Fibroblast of lung (primary cell): Measurements from ENCODE around the gene FAF2. TPM values are rescaled to one million over a fixed set of nuclear protein-coding genes. Genes with fewer than 3 reads are reported as not detected.

Experiments used
- DNase-seq, 2 donors: peaks; one replicate each; pipeline versions ENCODE4 v3.0.0 to v3.0.0-alpha.2; 2010; ENCODE audit warnings: low read depth in 2 of 2
- H2AFZ ChIP-seq: 2 replicates; pipeline ENCODE4 v1.5.1; 2012; ENCODE audit warnings: low read length, control low read depth, inconsistent platforms
- H3K27ac ChIP-seq: 2 replicates; pipeline ENCODE4 v1.5.1; 2011; ENCODE audit warnings: low read length, control low read depth; ENCODE audit not compliant: insufficient read depth
- H3K27me3 ChIP-seq: 2 replicates; pipeline ENCODE4 v1.5.1; 2011; ENCODE audit warnings: mild to moderate bottlenecking, low read length; ENCODE audit not compliant: control insufficient read depth, insufficient read depth
- H3K36me3 ChIP-seq: 2 replicates; pipeline ENCODE4 v1.5.1; 2011; ENCODE audit warnings: low read length; ENCODE audit not compliant: control insufficient read depth, insufficient read depth
- H3K4me1 ChIP-seq: 2 replicates; pipeline ENCODE4 v1.5.1; 2011; ENCODE audit warnings: low read length; ENCODE audit not compliant: control insufficient read depth, insufficient read depth; ENCODE audit errors: extremely low read depth
- H3K4me2 ChIP-seq: 2 replicates; pipeline ENCODE4 v1.5.1; 2011; ENCODE audit warnings: low read length, control low read depth; ENCODE audit not compliant: insufficient read depth; ENCODE audit errors: extremely low read depth
- H3K4me3 ChIP-seq, 4 experiments: fragments of 200-600 bp in 1 of 4; sonication (generic) in 1 of 4; replicated peaks in 1 of 4; 2 replicates each; pipeline ENCODE4 v1.5.1; 2011 to 2016; ENCODE audit warnings: low read length in 4 of 4, low read depth in 3 of 4, mild to moderate bottlenecking in 3 of 4, control low read depth in 2 of 4, inconsistent platforms in 1 of 4, mixed read lengths in 1 of 4; ENCODE audit not compliant: insufficient read depth in 1 of 4; ENCODE audit errors: control extremely low read depth in 1 of 4
- H3K79me2 ChIP-seq: 2 replicates; pipeline ENCODE4 v1.5.1; 2012; ENCODE audit warnings: mild to moderate bottlenecking, low read length, inconsistent platforms; ENCODE audit not compliant: control insufficient read depth, insufficient read depth
- H3K9ac ChIP-seq: 2 replicates; pipeline ENCODE4 v1.5.1; 2011; ENCODE audit warnings: mild to moderate bottlenecking, low read length, control low read depth; ENCODE audit not compliant: insufficient read depth
- H3K9me3 ChIP-seq: 2 replicates; pipeline ENCODE4 v1.5.1; 2012; ENCODE audit warnings: low read depth, low read length; ENCODE audit not compliant: control insufficient read depth, insufficient read depth
- H4K20me1 ChIP-seq: 2 replicates; pipeline ENCODE4 v1.5.1; 2011; ENCODE audit warnings: low read length; ENCODE audit not compliant: control insufficient read depth, insufficient read depth; ENCODE audit errors: extremely low read depth
- CTCF ChIP-seq, 2 donors: IDR thresholded peaks in 1 of 2; conservative IDR thresholded peaks in 1 of 2; 1 replicate in 1 of 2; 2 replicates in 1 of 2; pipeline ENCODE4 v1.5.1; 2011 to 2012; ENCODE audit warnings: low read length in 2 of 2, control low read depth in 1 of 2, inconsistent platforms in 1 of 2, low read depth in 1 of 2, mild to moderate bottlenecking in 1 of 2
- EZH2 ChIP-seq: IDR thresholded peaks from 2 replicates; pipeline ENCODE4 v1.5.1; 2012; ENCODE audit warnings: low read length, control low read depth, mild to moderate bottlenecking; ENCODE audit errors: missing control alignments
- polyA plus RNA-seq, 2 donors: library from polyadenylated mRNA; depleted of rRNA in 1 of 2; stranded (reverse) in 1 of 2; unstranded in 1 of 2; fragments of >200 nt; gene quantifications; 2 replicates each; pipeline ENCODE4 v1.2.1, GENCODE V29; 2011 to 2012; ENCODE audit warnings: missing spikeins in 1 of 2
- total RNA-seq: library from RNA; depleted of rRNA; stranded (reverse); fragments of >200 nt; gene quantifications from 2 replicates; pipeline ENCODE4 v1.2.1, GENCODE V29; 2014

Gene FAF2
- total and polyA plus RNA-seq, 2 donors (not counting 1 experiment from before 2014, with no cell fraction given), result 38.5 to 55.5 TPM

DNA sequence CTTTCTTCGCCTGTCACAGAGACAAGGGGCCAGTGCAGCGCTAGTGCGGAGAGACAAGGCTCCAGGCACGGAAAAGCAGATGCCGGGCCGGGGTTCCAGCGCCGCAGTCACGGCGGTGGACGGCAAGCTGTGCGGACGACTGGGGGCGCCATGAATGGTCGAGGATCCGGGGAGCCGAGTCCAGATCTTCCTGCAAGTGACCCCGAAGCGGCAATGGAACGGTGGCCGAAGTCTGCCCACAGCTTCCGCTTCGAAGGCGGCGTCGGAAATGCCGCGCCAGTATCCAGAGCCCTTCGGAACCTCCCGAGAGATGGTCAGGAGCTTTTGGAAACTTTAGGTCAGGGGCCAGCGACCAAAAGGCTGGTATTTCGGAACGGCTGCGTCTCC is 601 bp upstream of the FAF2 start:
- Histone ChIP-seq H3K27me3 (no peaks in the 10 kb centered on the region), H4K20me1 (no peaks in the 10 kb centered on the region), H3K9me3 (no peaks in the 10 kb centered on the region), H3K9ac (peak overlapping the region; percentile 84), H3K27ac (peak overlapping the region; percentile 94), H2AFZ (peak overlapping the region; percentile 88), H3K4me1 (peaks cover 3% of the 10 kb centered on the region), H3K4me3 (peak overlapping the region; percentile 80 to 100 (median 82)), H3K36me3 (no peaks in the 10 kb centered on the region), H3K4me2 (peak overlapping the region; percentile 100), H3K79me2 (peaks cover 42% of the 10 kb centered on the region)
- no peak for DNase-seq
- TF ChIP-seq EZH2 (no peak), CTCF (conservative IDR thresholded peaks at IDR 0.05 in 1 of 2, IDR thresholded peaks at IDR 0.05 in 1 of 2; ENCODE audit: low read depth in 1 of 2, low read length in 2 of 2) (no peak)

GRCh38 chr5:176450077-176450476 is 1.9 kb downstream of the FAF2 start:
- H3K4me3 ChIP-seq, result peak overlapping the region in 1 of 4 experiments; percentile 100
- H3K9me3 ChIP-seq, result no peaks in the 10 kb centered on the region
- H3K27me3 ChIP-seq, result no peaks in the 10 kb centered on the region
- H3K9ac ChIP-seq, result no peak overlapping the region
- no peak overlapping the region for H3K27ac ChIP-seq
- H3K79me2 ChIP-seq, result peaks cover 56% of the 10 kb centered on the region
- H3K36me3 ChIP-seq, result no peaks in the 10 kb centered on the region
- peaks cover 3% of the 10 kb centered on the region for H3K4me1 ChIP-seq
- no peak overlapping the region for H2AFZ ChIP-seq
- TF ChIP-seq EZH2 (no peak), CTCF (conservative IDR thresholded peaks at IDR 0.05 in 1 of 2, IDR thresholded peaks at IDR 0.05 in 1 of 2; ENCODE audit: low read depth in 1 of 2, low read length in 2 of 2) (no peak)
- peak overlapping the region; percentile 63 for H3K4me2 ChIP-seq
- no peaks in the 10 kb centered on the region for H4K20me1 ChIP-seq
- no peak for DNase-seq

DNA sequence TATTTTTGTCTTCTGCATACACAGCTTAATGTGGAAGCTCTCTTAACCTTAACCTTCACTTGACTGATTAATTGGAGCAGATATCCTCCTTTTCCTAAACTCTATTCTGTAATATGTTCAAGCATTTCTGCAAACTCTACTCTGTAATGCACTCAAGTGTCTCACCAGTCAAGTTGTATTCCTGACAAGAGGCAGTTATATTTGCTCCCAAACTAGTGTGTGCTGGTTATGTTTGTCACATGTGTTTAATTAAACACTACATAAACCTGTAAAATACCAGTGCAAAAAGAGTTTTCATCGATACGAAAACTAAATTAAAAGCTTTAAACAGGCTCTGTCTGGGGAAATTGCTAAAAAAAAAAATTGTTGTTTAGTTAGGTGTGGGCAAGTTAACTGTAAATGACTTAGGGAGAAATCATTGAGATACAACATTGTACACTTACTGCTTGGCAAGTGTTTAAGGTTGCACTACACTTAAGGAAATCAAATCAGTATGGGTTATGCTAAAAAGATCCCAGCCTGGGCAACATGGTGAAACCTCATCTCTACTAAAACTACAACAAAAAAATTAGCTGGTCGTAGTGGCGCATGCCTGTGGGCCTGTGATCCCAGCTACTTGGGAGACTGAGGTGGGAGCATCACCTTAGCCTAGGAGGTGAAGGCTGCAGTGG is 6.7 kb downstream of the FAF2 start:
- no peak for DNase-seq
- Histone ChIP-seq H3K9ac (no peak overlapping the region), H2AFZ (no peak overlapping the region), H3K4me3 (no peak overlapping the region), H3K27ac (no peak overlapping the region), H3K36me3 (no peaks in the 10 kb centered on the region), H3K27me3 (no peaks in the 10 kb centered on the region), H3K79me2 (peaks cover 70% of the 10 kb centered on the region), H3K9me3 (no peaks in the 10 kb centered on the region), H4K20me1 (no peaks in the 10 kb centered on the region), H3K4me2 (no peak overlapping the region), H3K4me1 (peaks cover 1% of the 10 kb centered on the region)
- no peak for TF ChIP-seq CTCF (conservative IDR thresholded peaks at IDR 0.05 in 1 of 2, IDR thresholded peaks at IDR 0.05 in 1 of 2; ENCODE audit: low read depth in 1 of 2, low read length in 2 of 2)
- no peak for TF ChIP-seq EZH2
